ENCODE results near the gene YTHDF2. TPM values are rescaled to one million over a fixed set of nuclear protein-coding genes. Genes with fewer than 3 reads are reported as not detected.

YTHDF2 gene
- total and polyA plus RNA-seq, 9 of the 15 experiments (the other 6 are each of a cell fraction or from before 2014, with no cell fraction given), result 41.0 to 111 (median 83.3) TPM

GRCh38 chr1:28803662-28804061 lies 66.9 kb downstream of the YTHDF2 start (continued):
- no peak for TF ChIP-seq NR2C2 (CRISPR knock-in tag; IDR thresholded peaks at IDR 0.05)
- no peak for TF ChIP-seq NR2C2 (tag; IDR thresholded peaks at IDR 0.05)
- no peak for TF ChIP-seq SRF (CRISPR knock-in tag; IDR thresholded peaks at IDR 0.05)

DNA sequence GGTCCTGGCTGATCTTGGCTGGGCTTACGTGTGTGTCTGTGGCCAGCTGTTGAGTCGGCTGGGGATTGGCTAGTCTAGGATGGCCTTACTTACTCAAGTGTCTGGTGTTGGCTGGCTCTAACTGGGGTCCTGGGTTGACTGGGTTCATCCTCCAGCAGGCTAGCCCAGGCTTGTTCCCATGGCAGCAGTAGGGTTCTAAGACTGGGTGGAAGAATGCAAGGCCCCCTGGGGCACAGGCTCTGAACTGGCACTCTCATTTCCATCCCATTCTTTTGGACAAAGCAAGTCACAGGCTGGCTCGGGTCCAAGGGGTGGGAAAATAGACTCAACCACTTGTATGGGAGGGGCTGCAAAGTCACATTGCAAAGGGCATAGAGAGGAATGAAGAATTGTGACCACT lies 67.3 kb downstream of the YTHDF2 start:
- intact Hi-C loops (cut with micrococcal nuclease) (no loop called here), in situ Hi-C loops (cut with MboI) (no loop called here)
- peaks cover 9 to 37% of the 10 kb centered on the region in 2 experiments; a peak in 4 of 5 replicates for H3K27me3 ChIP-seq (ENCODE audit: control insufficient read depth in 2 of 2, insufficient read depth in 2 of 2, low read length in 2 of 2)
- no peak overlapping the region for H2AFZ ChIP-seq (ENCODE audit: low read depth, low read length)
- ATAC-seq (no peak), DNase-seq (ENCODE audit: extremely low read depth in 1 of 4, low spot score in 3 of 4) (no peak), FAIRE-seq (no peak)
- H3K36me3 ChIP-seq (ENCODE audit: control insufficient read depth, insufficient read depth, low read length), result no peaks in the 10 kb centered on the region
- BruUV-seq (replicated peaks), result no TSS peak
- H3K4me3 ChIP-seq, result no peak overlapping the region
- 6% methylated on average over 3 of the region's 3 CpGs for WGBS (ENCODE audit: insufficient coverage, low coverage, missing lambda C conversion rate)
- H4K20me1 ChIP-seq (replicated peaks; ENCODE audit: control insufficient read depth, insufficient read depth, low read length), result no peaks in the 10 kb centered on the region; the same call in 1 of the 2 replicates
- H3K4me1 ChIP-seq (replicated peaks in 1 of 2; ENCODE audit: control insufficient read depth in 2 of 2, insufficient read depth in 2 of 2, low read length in 2 of 2), result no peaks in the 10 kb centered on the region; a peak in 1 of 5 replicates
- H3K79me2 ChIP-seq (ENCODE audit: control insufficient read depth, insufficient read depth, low read length), result no peaks in the 10 kb centered on the region
- H3K4me2 ChIP-seq (ENCODE audit: insufficient read depth, low read length), result no peak overlapping the region
- no peak overlapping the region for H3K27ac ChIP-seq (ENCODE audit: extremely low read depth, low read depth, low read length)
- ChIA-PET POLR2A (interaction anchor here (0.6 to 1.3 kb wide), 2 partner anchors 10 to 223 kb away, joined by 3 to 4 read pairs; no protein-coding TSS in a partner anchor), CTCF (ENCODE audit: low intra/inter-chr PET ratio) (no interaction called here)
- H3K9me1 ChIP-seq (ENCODE audit: control insufficient read depth, insufficient read depth, low read length), result no peaks in the 10 kb centered on the region
- no peak overlapping the region for H3K9ac ChIP-seq (ENCODE audit: insufficient read depth in 1 of 2, low read depth in 2 of 2, low read length in 2 of 2)
- no peaks in the 10 kb centered on the region; the same call in 1 of the 2 replicates for H3K9me3 ChIP-seq (replicated peaks; ENCODE audit: control insufficient read depth, insufficient read depth, low read depth, low read length)
- TF ChIP-seq SPI1 (IDR thresholded peaks at IDR 0.05; ENCODE audit: borderline replicate concordance, low read depth, low read length) (no peak), TAF15 (IDR thresholded peaks at IDR 0.05; ENCODE audit: low read depth, low read length) (no peak), HDAC6 (IDR thresholded peaks at IDR 0.05; ENCODE audit: low read depth, low read length) (no peak), TAL1 (IDR thresholded peaks at IDR 0.05) (no peak), NRF1 (conservative IDR thresholded peaks at IDR 0.05 in 1 of 2, IDR thresholded peaks at IDR 0.05 in 1 of 2) (no peak), NR1H2 (CRISPR knock-in tag; IDR thresholded peaks at IDR 0.05) (no peak), ZNF668 (CRISPR knock-in tag; IDR thresholded peaks at IDR 0.05) (no peak), HDAC3 (IDR thresholded peaks at IDR 0.05; ENCODE audit: borderline replicate concordance, partially characterized antibody) (no peak), HNRNPLL (IDR thresholded peaks at IDR 0.05; ENCODE audit: low read depth, low read length, poor library complexity, severe bottlenecking) (no peak), ZZZ3 (IDR thresholded peaks at IDR 0.05) (no peak), SNIP1 (IDR thresholded peaks at IDR 0.05; ENCODE audit: low read depth) (no peak), ZBTB7A (IDR thresholded peaks at IDR 0.05; ENCODE audit: borderline replicate concordance, control insufficient read depth, low read depth, low read length) (no peak)
- TF ChIP-seq, protein P1, sequence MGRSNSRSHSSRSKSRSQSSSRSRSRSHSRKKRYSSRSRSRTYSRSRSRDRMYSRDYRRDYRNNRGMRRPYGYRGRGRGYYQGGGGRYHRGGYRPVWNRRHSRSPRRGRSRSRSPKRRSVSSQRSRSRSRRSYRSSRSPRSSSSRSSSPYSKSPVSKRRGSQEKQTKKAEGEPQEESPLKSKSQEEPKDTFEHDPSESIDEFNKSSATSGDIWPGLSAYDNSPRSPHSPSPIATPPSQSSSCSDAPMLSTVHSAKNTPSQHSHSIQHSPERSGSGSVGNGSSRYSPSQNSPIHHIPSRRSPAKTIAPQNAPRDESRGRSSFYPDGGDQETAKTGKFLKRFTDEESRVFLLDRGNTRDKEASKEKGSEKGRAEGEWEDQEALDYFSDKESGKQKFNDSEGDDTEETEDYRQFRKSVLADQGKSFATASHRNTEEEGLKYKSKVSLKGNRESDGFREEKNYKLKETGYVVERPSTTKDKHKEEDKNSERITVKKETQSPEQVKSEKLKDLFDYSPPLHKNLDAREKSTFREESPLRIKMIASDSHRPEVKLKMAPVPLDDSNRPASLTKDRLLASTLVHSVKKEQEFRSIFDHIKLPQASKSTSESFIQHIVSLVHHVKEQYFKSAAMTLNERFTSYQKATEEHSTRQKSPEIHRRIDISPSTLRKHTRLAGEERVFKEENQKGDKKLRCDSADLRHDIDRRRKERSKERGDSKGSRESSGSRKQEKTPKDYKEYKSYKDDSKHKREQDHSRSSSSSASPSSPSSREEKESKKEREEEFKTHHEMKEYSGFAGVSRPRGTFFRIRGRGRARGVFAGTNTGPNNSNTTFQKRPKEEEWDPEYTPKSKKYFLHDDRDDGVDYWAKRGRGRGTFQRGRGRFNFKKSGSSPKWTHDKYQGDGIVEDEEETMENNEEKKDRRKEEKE (IDR thresholded peaks at IDR 0.05; ENCODE audit: borderline replicate concordance in 1 of 2, control insufficient read depth in 1 of 2, low read depth in 2 of 2, low read length in 1 of 2), result no peak
- TF ChIP-seq, protein P2, sequence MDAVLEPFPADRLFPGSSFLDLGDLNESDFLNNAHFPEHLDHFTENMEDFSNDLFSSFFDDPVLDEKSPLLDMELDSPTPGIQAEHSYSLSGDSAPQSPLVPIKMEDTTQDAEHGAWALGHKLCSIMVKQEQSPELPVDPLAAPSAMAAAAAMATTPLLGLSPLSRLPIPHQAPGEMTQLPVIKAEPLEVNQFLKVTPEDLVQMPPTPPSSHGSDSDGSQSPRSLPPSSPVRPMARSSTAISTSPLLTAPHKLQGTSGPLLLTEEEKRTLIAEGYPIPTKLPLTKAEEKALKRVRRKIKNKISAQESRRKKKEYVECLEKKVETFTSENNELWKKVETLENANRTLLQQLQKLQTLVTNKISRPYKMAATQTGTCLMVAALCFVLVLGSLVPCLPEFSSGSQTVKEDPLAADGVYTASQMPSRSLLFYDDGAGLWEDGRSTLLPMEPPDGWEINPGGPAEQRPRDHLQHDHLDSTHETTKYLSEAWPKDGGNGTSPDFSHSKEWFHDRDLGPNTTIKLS (IDR thresholded peaks at IDR 0.05; ENCODE audit: borderline replicate concordance, low read depth), result no peak
